NCI-H146 (cell line): ENCODE data around the gene BMF.
A peak's percentile ranks its signal among the peaks of the same experiment; 100 is the strongest.

Source experiments
- DNase-seq: peaks from one replicate; lab custom pipeline; 2025; lab: John Stamatoyannopoulos, UW

BMF gene

GRCh38 chr15:40048211-40048792, 60.4 kb downstream of the BMF start:
- no peak for DNase-seq

GRCh38 chr15:40047415-40048210, 61.1 kb downstream of the BMF start:
- DNase-seq: peak; percentile 63

GRCh38 chr15:40046721-40047414, 61.8 kb downstream of the BMF start:
- DNase-seq: no peak

- no peak for DNase-seq
Observed at GRCh38 chr15:40045572-40046217, 63.0 kb downstream of the BMF start.

GRCh38 chr15:40044717-40045571, 63.7 kb downstream of the BMF start:
- peak; percentile 72 for DNase-seq

GRCh38 chr15:40043927-40044716, 64.6 kb downstream of the BMF start:
- DNase-seq: no peak

- DNase-seq: no peak
Observed at GRCh38 chr15:40042791-40043320, 65.8 kb downstream of the BMF start.

- DNase-seq: no peak
Observed at GRCh38 chr15:40040770-40041169, 67.9 kb downstream of the BMF start.

- DNase-seq: no peak
Observed at GRCh38 chr15:40040293-40040635, 68.4 kb downstream of the BMF start.

- DNase-seq: peak; percentile 87
Observed at GRCh38 chr15:40038638-40039543, 69.8 kb downstream of the BMF start, which contains the start of gene SRP14. Gene SRP14 (minus strand): TSS chr15:40039181. CDS start chr15:40039116, 65 bp downstream.

GRCh38 chr15:40038275-40038637, 70.4 kb downstream of the BMF start:
- no peak for DNase-seq
